Neuron (in vitro differentiated cells): Measurements from ENCODE around the gene PFDN5.

Experiments used
- H2AFZ ChIP-seq: one replicate; pipeline ENCODE4 v1.6.1; 2013; ENCODE audit warnings: low read depth, mild to moderate bottlenecking, inconsistent platforms, low read length, moderate library complexity
- H3K27me3 ChIP-seq: one replicate; pipeline ENCODE4 v1.6.1; 2013; ENCODE audit warnings: low read length; ENCODE audit not compliant: insufficient read depth
- H3K36me3 ChIP-seq: one replicate; pipeline ENCODE4 v1.6.1; 2013; ENCODE audit warnings: low read length; ENCODE audit not compliant: insufficient read depth
- H3K4me1 ChIP-seq: one replicate; pipeline ENCODE4 v1.6.1; 2013; ENCODE audit warnings: low read length; ENCODE audit not compliant: insufficient read depth
- H3K4me3 ChIP-seq: 2 replicates; pipeline ENCODE4 v1.5.1; 2013; ENCODE audit warnings: mild to moderate bottlenecking, low read length, moderate library complexity
- H3K9me3 ChIP-seq: one replicate; pipeline ENCODE4 v1.6.1; 2013; ENCODE audit warnings: low read length

Gene PFDN5

DNA sequence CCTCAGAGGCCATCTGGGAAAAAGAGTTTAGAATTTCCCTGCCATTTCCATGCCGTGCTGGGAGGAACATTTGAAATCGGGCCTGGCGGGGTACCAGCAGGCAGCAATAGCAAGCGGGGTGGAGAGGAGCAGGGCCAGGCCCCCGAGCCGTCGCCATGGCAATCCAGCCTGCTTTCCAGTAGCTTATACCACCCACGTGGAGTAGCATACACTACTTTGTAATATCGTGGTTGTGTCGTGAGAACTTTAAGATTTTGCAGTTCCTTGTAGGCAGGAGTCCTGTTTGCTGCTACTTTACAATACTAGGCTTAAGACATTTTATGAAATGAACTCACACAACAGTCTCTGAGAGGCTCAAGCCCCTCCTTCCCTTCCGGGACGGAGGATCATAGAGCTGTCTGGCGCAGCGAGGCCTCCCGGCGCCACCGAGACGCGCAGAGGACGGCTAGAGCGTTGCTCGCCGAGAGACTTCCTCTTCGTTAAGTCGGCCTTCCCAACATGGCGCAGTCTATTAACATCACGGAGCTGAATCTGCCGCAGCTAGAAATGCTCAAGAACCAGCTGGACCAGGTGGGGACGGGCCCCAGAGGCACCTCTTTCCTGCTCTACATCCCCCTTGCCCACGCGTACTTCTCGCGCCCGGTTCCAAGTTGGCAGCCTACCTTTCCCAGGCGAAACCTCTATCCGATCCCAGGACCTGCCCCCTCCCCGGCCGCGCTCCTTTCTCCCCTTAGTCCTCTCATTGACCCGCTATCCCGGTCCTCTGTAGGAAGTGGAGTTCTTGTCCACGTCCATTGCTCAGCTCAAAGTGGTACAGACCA lies at the start of gene PFDN5:
Gene PFDN5, plus strand, starts transcription at position 473 of the 821 bp plus-strand sequence. Its CDS starts 26 bp downstream, at position 499.
- H3K9me3 ChIP-seq: no peaks in the 10 kb centered on the region
- peaks cover 34% of the 10 kb centered on the region for H3K36me3 ChIP-seq
- H2AFZ ChIP-seq: peak within 1 kb of the TSS; percentile 83
- peaks cover 20% of the 10 kb centered on the region for H3K4me1 ChIP-seq
- H3K27me3 ChIP-seq: no peaks in the 10 kb centered on the region
- H3K4me3 ChIP-seq: peak within 1 kb of the TSS; percentile 90

DNA sequence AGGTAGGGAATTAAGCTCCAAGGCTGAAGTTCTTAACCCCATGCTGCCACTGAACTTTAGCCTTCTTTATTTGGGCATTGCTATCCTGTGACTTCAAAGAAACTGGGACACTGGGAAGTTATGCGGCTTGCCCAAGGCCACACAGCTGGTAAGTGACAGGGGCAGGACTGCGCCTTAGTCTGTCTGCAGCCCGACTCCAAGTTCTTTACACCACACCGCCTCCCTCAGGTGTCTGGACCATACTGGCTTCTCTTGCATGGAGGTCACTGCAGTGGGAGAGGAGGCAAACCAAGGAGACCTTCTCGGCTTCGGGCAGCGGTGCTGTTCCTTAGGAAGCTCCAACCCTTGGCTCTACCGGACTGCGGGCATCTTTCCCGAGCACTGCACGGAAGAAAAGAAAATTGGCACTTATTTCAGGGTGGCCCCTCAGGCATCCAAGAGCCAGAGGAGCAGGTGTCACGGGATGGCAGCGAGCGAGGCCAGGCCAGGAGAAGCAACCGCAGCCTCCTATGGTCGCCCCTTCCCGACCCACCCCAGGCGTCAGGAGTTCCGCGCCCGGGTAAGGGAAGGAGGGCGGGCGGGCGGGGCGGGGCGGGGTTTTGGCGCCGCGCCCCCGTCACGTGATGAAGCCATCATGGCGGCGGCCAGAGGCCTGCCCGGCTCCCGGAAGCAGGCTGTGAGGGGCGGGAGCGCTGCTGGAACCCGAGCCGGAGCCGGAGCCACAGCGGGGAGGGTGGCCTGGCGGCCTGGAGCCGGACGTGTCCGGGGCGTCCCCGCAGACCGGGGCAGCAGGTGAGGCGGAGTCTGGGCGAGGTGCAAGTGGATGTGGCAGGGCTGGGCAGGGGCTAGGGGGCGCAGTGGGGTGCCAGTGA lies 43.6 kb upstream of the PFDN5 start:
- no peaks in the 10 kb centered on the region for H3K27me3 ChIP-seq
- H3K4me1 ChIP-seq: peaks cover 15% of the 10 kb centered on the region
- peak overlapping the region; percentile 81 for H2AFZ ChIP-seq

DNA sequence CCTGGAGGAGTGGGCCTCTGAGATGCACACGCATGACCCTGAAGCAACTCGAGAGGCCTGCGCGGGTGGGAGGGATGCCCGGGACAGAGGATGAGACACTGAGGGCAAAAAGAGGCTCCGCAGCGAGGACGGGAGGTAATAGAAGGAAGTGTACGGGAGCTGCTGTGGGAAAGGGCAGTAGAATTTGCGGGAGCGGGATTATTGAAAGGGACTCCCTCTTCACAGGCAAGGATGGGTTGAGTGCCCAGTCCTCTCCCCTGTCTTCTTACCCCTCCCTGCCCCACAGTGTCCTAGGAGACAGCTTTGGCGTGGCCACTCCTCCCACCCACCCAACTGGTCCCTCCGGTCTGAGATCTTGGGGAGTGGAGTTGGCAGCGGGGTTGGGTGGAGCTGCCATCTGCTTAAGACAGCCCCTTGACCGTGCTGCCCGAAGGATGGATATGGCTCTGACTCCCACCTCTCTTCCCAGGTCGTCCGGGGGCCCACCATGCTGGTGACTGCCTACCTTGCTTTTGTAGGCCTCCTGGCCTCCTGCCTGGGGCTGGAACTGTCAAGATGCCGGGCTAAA lies 42.9 kb upstream of the PFDN5 start:
- H3K4me1 ChIP-seq: peaks cover 15% of the 10 kb centered on the region
- peaks cover 15% of the 10 kb centered on the region for H3K36me3 ChIP-seq
- no peaks in the 10 kb centered on the region for H3K27me3 ChIP-seq
- no peaks in the 10 kb centered on the region for H3K9me3 ChIP-seq
- H2AFZ ChIP-seq: peak overlapping the region; percentile 81
- peak overlapping the region; percentile 65 for H3K4me3 ChIP-seq

More for the DNA sequence above, 43.6 kb upstream of the PFDN5 start:
- H3K36me3 ChIP-seq: peaks cover 15% of the 10 kb centered on the region
- no peaks in the 10 kb centered on the region for H3K9me3 ChIP-seq
- H3K4me3 ChIP-seq: peak overlapping the region; percentile 65

DNA sequence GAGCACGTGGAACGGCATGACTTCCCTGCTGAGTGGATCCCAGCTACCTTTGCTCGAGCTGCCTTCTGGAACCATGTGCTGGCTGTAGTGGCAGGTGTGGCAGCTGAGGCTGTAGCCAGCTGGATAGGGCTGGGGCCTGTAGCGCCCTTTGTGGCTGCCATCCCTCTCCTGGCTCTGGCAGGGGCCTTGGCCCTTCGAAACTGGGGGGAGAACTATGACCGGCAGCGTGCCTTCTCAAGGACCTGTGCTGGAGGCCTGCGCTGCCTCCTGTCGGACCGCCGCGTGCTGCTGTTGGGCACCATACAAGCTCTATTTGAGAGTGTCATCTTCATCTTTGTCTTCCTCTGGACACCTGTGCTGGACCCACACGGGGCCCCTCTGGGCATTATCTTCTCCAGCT lies 42.0 kb upstream of the PFDN5 start:
- Histone ChIP-seq H3K36me3 (peaks cover 15% of the 10 kb centered on the region), H3K27me3 (no peaks in the 10 kb centered on the region), H3K4me1 (peaks cover 15% of the 10 kb centered on the region), H2AFZ (no peak overlapping the region), H3K9me3 (no peaks in the 10 kb centered on the region), H3K4me3 (peak overlapping the region; percentile 65)

DNA sequence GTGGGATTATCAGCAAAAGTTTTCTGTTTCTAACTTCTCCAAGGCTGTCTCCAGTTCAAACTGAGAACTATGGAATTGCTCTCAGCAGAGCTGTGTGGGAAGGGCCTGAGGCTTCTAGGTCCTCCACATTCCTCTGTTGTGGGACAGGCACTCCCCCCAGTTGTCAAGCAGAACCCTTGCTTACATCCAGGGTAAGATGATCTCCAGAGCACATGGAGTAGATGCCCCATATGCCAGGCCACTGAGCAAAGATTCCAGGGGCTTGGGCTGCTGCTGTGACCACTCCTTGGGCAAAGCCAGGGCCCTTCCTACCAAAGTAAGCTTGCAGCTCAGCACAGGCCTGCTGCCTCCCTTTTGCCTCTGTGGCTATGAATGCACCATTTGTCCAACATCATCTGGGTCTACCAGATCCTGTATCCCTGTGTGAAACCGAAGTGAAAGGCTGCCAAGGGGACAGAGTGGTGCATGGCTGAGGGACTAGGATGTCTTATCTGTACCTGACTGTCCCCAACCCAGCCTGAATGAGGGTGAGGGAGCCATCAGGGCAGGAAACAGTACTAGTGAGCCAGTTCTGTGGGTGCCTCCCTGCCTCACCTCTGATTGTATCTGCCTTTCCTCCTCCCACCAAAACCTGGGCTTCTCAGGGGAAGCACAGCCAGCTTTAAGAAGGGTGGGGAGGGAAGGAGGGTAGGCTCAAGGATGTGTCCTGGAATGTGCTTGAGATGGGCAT lies 40.4 kb upstream of the PFDN5 start:
- Histone ChIP-seq H3K27me3 (no peaks in the 10 kb centered on the region), H3K4me3 (no peak overlapping the region), H3K9me3 (no peaks in the 10 kb centered on the region), H3K4me1 (peaks cover 15% of the 10 kb centered on the region), H3K36me3 (peaks cover 15% of the 10 kb centered on the region), H2AFZ (no peak overlapping the region)

DNA sequence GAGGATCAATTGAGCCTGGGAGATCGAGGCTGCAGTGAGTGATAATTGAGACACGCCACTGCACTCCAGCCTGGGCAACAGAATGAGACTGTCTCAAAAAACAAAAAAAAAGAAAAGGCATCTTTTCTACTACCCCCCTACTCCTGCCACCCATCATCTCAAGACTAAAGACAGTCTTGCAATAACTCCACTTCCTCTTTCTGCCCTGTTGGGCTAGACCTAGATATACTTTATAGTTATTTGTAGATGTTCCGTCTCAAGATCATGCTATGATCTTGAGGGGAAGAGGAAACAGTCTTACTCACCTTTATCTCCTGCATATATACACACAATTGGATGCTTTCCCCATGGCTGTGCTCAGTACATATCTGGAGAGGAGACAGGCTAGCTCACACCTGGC lies 39.3 kb upstream of the PFDN5 start:
- Histone ChIP-seq H3K4me3 (no peak overlapping the region), H3K36me3 (peaks cover 15% of the 10 kb centered on the region), H3K9me3 (no peaks in the 10 kb centered on the region), H3K4me1 (peaks cover 14% of the 10 kb centered on the region), H2AFZ (no peak overlapping the region), H3K27me3 (no peaks in the 10 kb centered on the region)

DNA sequence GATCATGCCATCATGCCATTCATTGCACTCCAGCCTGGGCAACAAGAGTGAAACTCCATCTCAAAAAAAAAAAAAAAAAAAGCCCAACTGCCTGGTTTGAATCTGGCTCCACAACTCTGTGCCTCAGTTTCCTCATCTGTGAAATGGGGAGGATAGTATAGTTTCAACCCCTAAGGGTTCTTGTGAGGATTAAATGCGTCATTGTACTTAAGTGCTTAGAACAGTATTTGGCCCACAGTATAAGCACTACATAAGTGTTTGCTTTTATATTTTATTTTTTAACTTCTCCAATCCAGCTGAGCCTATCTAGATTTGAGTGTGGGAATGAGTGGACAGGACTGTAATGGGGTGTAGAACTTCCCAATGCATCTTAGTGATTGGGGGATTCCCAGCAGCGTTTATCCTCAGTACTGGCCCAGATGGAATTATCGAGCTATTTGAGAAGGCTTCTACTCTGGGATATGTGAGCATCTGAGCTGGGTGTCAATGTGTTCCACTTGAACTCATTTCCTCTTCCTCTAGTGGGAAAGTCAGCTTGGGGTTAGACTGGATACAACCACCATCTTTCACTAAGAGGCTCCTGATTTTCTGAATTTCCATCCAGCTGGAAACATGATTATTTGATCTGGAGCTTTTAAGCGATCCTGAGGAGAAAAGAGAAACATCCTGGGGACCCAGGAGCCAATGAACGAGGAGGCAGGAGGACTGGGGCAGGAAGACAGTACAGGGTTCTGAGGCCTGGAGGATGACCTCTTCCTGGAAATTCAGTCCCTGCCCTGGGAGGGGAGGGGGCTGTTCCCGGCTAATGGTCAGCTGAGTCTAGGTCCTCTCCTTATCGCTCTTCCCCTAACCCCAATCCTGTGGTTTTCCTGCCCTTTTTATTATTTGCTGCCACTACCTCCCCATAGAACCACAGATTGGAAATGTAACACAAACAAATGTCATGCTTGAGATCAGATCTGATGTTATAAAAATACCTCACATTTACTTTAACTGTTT lies 36.5 kb upstream of the PFDN5 start:
- no peaks in the 10 kb centered on the region for H3K4me1 ChIP-seq
- no peaks in the 10 kb centered on the region for H3K9me3 ChIP-seq
- no peak overlapping the region for H2AFZ ChIP-seq
- H3K27me3 ChIP-seq: no peaks in the 10 kb centered on the region
- peaks cover 9% of the 10 kb centered on the region for H3K36me3 ChIP-seq
- no peak overlapping the region for H3K4me3 ChIP-seq

DNA sequence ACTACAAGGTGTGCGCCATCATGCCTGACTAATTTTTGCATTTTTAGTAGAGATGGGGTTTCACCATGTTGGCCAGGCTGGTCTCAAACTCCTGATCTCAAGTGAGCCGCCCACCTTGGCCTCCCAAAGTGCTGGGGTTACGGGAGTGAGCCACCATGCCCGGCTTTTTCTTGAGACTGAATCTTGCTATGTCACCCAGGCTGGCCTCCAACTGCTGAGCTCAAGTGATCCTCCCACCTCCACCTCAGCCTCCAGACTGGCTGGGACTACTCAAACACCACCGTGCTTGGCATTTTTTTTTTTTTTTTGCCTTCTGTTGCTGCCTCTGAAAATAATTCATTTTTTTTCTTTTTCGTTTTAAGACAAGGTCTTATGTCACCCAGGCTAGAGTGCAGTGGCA lies 35.5 kb upstream of the PFDN5 start:
- peaks cover 3% of the 10 kb centered on the region for H3K36me3 ChIP-seq
- no peaks in the 10 kb centered on the region for H3K9me3 ChIP-seq
- no peaks in the 10 kb centered on the region for H3K4me1 ChIP-seq
- H3K4me3 ChIP-seq: no peak overlapping the region
- no peak overlapping the region for H2AFZ ChIP-seq
- no peaks in the 10 kb centered on the region for H3K27me3 ChIP-seq

DNA sequence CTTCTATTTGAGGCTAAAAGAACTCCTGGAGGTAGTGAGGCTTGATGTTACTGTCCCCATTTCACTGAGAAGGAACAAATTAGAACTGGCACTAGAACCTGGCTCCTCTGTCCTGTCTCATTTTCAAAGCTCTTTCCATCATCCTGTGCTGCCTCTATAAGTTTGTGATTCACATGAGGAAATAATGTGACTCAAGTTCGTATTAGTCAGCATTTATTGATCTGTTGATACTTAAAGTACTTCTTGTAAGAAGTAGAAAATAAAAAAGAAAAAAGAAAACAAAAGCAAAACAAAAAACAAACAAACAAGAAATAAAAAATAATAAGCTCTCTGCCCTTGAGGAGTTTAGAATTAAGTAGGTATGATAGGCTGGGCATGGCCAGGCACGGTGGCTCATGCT lies 29.6 kb upstream of the PFDN5 start:
- Histone ChIP-seq H3K4me1 (peaks cover 16% of the 10 kb centered on the region), H2AFZ (no peak overlapping the region), H3K27me3 (no peaks in the 10 kb centered on the region), H3K36me3 (peaks cover 18% of the 10 kb centered on the region), H3K4me3 (no peak overlapping the region), H3K9me3 (no peaks in the 10 kb centered on the region)

DNA sequence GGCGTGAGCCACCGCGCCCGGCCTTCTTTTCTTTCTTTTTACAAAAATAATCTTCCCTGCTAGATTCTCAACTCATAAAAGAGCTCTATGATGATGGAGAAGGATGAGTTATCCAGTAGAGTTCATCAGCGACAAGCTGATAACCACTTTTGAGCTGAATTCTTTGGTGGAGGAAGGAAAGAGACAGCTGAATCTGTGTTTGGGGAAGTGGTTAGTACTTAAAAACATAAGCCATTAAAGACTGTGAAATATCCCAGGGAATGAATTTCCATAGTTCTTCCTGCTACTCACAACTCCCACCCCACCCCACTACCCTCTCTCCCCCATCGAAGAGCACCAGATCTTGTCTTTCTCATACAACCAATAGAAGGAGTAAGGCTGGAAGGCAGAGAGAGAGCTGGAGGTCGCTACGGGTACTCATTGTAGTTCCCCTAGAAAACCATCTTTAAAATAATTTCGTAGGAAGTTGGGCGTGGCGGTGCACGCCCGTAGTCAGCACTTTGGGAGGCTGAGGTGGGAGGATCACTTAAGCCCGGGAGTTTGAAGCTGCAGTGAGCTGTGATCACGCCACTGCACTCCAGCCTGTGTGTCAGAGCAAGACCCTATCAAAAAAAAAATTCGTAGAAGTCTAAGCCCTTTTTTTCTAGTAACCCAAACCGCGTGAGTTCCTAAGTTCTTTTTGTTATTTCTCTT lies 27.9 kb upstream of the PFDN5 start:
- Histone ChIP-seq H3K4me3 (peak overlapping the region; percentile 70), H2AFZ (peak overlapping the region; percentile 79), H3K27me3 (no peaks in the 10 kb centered on the region), H3K4me1 (peaks cover 16% of the 10 kb centered on the region), H3K36me3 (peaks cover 22% of the 10 kb centered on the region), H3K9me3 (no peaks in the 10 kb centered on the region)

DNA sequence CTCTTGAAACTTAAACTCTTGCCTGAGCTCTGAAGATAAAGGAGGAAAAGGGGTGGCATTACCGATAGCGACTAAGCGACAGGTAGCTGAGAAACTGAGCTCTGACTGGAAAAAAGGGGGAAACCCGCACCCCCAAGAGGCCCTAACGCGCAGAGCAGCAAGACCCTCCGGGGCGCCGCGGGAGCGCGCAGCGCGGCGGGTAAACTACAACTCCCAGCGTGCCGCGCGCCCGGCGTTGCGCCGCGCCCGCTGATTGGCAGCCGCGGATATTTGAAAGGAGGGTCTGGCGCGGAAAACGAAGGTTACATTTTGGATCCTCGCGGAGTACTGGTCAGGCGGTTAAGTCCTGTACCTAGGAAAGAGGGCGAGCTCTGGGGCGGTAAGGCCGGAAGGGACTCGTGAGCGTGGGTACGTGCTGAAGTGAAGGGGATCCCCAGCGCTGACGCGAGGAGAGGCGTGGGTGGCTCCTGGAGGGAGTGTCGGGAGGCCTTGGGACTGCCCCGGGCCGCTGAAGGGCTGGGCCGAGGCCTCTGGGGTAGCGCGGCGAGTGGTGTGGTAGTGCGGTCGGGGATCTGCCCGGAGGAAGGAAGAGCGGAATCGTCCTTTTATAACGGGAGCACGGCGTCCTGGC lies 27.2 kb upstream of the PFDN5 start, which contains the start of gene ESPL1:
Gene ESPL1, plus strand, starts transcription at position 301 of the 631 bp plus-strand sequence. CDS start 468 bp downstream, outside the sequence.
- Histone ChIP-seq H3K4me3 (peak within 1 kb of the TSS; percentile 70), H3K9me3 (no peaks in the 10 kb centered on the region), H3K4me1 (peaks cover 16% of the 10 kb centered on the region), H2AFZ (peak within 1 kb of the TSS; percentile 79), H3K27me3 (no peaks in the 10 kb centered on the region), H3K36me3 (peaks cover 22% of the 10 kb centered on the region)
